ENCODE results near the gene DHRS1. TPM values are rescaled to one million over a fixed set of nuclear protein-coding genes. Genes with fewer than 3 reads are reported as not detected.

Gene DHRS1
- total RNA-seq, 4 donors from 2014 or later: 13.9 to 22.4 (median 19.2) TPM

GRCh38 chr14:24285351-24285750 is 14.2 kb downstream of the DHRS1 start:
- H3K4me3 ChIP-seq: no peak overlapping the region
- TF ChIP-seq EP300 (IDR thresholded peaks at IDR 0.05): no peak
- no peak for TF ChIP-seq POLR2AphosphoS5 (IDR thresholded peaks at IDR 0.05)
- no peak for TF ChIP-seq CTCF (IDR thresholded peaks at IDR 0.05)
- TF ChIP-seq POLR2A (IDR thresholded peaks at IDR 0.05; ENCODE audit: low read depth): no peak

GRCh38 chr14:24284501-24285035 is 15.0 kb downstream of the DHRS1 start:
- H3K27ac ChIP-seq (replicated peaks in 1 of 4): no peak overlapping the region
- H3K27me3 ChIP-seq: no peaks in the 10 kb centered on the region
- H3K36me3 ChIP-seq: peaks cover 0 to 5% (median 2%) of the 10 kb centered on the region in 4 donors
- TF ChIP-seq POLR2AphosphoS5 (IDR thresholded peaks at IDR 0.05): no peak
- TF ChIP-seq POLR2A (IDR thresholded peaks at IDR 0.05; ENCODE audit: low read depth): no peak
- no peak for TF ChIP-seq EP300 (IDR thresholded peaks at IDR 0.05)
- TF ChIP-seq CTCF (IDR thresholded peaks at IDR 0.05): no peak
- H3K4me1 ChIP-seq: peaks cover 0 to 6% (median 0%) of the 10 kb centered on the region in 4 donors
- no peak for DNase-seq (ENCODE audit: extremely low spot score)
- WGBS: 78% methylated on average over 10 of the region's 11 CpGs
- no peak overlapping the region for H3K4me3 ChIP-seq
- H3K9me3 ChIP-seq: no peaks in the 10 kb centered on the region
- intact Hi-C loops (cut with DNase I): no loop called here

More at GRCh38 chr14:24285351-24285750, 14.2 kb downstream of the DHRS1 start:
- Histone ChIP-seq H3K27ac (replicated peaks in 1 of 4) (no peak overlapping the region), H3K9me3 (no peaks in the 10 kb centered on the region), H3K27me3 (no peaks in the 10 kb centered on the region), H3K36me3 (peaks cover 7 to 12% (median 10%) of the 10 kb centered on the region in 4 donors), H3K4me1 (peaks cover 0 to 2% (median 0%) of the 10 kb centered on the region in 4 donors)
- intact Hi-C loops (cut with DNase I): no loop called here
- DNase-seq (ENCODE audit: extremely low spot score): no peak
- WGBS: 82% methylated on average over 4 of the region's 4 CpGs

- 83% methylated on average over 5 of the region's 5 CpGs for WGBS
- intact Hi-C loops (cut with DNase I): no loop called here
- no peak overlapping the region for H3K27ac ChIP-seq (replicated peaks in 1 of 4)
- H3K27me3 ChIP-seq: no peaks in the 10 kb centered on the region
- no peak for DNase-seq (ENCODE audit: extremely low spot score)
- H3K36me3 ChIP-seq: no peaks in the 10 kb centered on the region
- TF ChIP-seq POLR2AphosphoS5 (IDR thresholded peaks at IDR 0.05): no peak
- TF ChIP-seq POLR2A (IDR thresholded peaks at IDR 0.05; ENCODE audit: low read depth): no peak
- TF ChIP-seq EP300 (IDR thresholded peaks at IDR 0.05): no peak
- no peak for TF ChIP-seq CTCF (IDR thresholded peaks at IDR 0.05)
- H3K9me3 ChIP-seq: no peaks in the 10 kb centered on the region
- H3K4me3 ChIP-seq: no peak overlapping the region
- peaks cover 0 to 6% (median 0%) of the 10 kb centered on the region in 4 donors for H3K4me1 ChIP-seq
Measured at GRCh38 chr14:24283796-24284460, 15.7 kb downstream of the DHRS1 start.

- Histone ChIP-seq H3K4me1 (peaks cover 0 to 9% (median 0%) of the 10 kb centered on the region in 4 donors), H3K4me3 (no peak overlapping the region)
- 83% methylated on average over 3 of the region's 3 CpGs for WGBS
Measured at GRCh38 chr14:24282736-24283135, 16.8 kb downstream of the DHRS1 start.

More at GRCh38 chr14:24282736-24283135, 16.8 kb downstream of the DHRS1 start:
- no peaks in the 10 kb centered on the region for H3K36me3 ChIP-seq
- H3K27me3 ChIP-seq: no peaks in the 10 kb centered on the region
- intact Hi-C loops (cut with DNase I): no loop called here
- no peak for DNase-seq (ENCODE audit: extremely low spot score)
- no peaks in the 10 kb centered on the region for H3K9me3 ChIP-seq
- TF ChIP-seq POLR2AphosphoS5 (IDR thresholded peaks at IDR 0.05) (no peak), EP300 (IDR thresholded peaks at IDR 0.05) (no peak), CTCF (IDR thresholded peaks at IDR 0.05) (no peak), POLR2A (IDR thresholded peaks at IDR 0.05; ENCODE audit: low read depth) (no peak)
- no peak overlapping the region for H3K27ac ChIP-seq (replicated peaks in 1 of 4)
